HG03521 (cell line): ENCODE data around the gene C1orf198.

Experiments used
- ATAC-seq: cut with Tn5 transposase; IDR thresholded peaks from one replicate; pipeline ENCODE4 v1.9.1; 2021; ENCODE audit warnings: mild to moderate bottlenecking, moderate library complexity; ENCODE audit not compliant: unreplicated experiment

Gene C1orf198

DNA sequence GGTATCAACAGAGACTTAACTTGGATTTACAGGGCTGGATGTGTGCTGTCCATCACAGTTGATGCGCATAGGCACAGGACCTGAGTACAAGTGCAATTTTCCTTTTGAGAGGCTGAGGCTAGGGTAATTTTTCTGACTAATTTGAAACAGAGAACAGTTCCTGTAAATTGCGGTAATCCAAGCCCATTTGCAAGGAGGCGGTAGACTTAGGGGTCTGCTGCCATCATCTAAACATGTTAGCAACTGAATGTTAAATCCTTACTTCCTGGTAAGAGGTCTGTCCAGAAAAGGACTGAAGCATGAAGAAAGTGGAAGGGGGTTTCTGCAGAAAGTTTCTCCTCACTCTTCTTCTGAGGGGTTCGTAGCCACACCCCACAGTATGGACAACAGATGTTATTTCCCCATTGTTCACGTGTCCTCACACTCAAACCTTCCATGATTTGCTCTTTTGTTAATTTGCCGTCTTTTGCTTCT lies 23.7 kb upstream of the C1orf198 start:
- no peak for ATAC-seq

DNA sequence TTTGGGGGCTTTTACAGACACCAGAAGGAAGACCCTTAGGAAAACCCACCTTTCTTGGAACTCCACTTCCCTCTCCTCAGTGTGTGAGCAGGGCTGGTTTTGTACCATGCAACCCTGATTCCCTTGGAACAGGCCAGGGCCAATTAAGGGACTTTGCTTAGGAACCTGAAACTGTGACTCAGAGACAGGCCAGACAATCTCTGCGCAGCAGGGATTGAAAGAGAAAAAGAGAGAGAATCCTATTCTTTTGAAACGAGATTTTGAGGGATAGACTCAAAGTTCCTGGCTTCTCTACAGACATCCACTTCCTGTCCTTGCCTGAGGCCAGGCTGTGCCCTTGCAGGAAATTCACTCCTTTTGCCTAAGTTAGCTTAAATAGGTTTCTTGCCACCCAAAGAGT lies 23.1 kb upstream of the C1orf198 start:
- no peak for ATAC-seq

DNA sequence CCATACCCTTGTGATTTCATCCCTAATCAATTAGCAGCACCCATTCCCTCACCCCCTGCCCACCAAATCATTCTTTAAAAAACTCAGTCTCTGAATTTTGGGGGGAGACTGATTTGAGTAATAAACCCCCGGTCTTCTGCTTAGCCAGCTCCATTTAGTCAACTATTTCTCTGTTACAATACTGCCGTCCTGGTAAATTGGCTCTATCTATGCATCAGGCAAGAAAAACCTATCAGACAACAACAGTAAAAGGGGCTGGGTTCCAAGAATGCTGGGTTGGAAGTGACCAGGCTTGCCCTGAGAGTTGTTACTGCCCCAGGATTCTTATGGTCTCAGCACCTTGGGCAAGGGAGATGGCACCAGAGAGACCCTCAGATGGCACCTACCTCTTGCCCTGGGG lies 16.3 kb upstream of the C1orf198 start:
- no peak for ATAC-seq

DNA sequence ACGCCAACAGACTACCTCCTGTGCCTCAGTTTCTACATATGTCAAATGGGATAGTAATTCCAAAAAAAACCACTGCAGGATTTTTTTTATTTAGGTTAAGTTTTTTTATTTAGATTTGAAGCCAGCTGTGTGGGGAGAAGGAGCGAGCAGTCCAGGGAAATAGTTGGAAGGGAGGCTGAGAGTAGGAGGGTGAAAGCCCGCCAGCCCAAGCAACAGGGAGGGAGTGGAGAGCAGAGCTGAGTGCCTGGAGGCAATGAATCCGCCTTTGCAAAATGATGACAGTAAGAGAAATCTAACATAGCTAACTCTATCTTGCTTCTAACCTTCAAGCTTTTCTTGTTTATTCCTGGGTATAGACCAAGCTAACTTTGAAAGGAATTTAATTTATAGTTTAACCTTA lies 15.6 kb upstream of the C1orf198 start:
- ATAC-seq, result no peak

DNA sequence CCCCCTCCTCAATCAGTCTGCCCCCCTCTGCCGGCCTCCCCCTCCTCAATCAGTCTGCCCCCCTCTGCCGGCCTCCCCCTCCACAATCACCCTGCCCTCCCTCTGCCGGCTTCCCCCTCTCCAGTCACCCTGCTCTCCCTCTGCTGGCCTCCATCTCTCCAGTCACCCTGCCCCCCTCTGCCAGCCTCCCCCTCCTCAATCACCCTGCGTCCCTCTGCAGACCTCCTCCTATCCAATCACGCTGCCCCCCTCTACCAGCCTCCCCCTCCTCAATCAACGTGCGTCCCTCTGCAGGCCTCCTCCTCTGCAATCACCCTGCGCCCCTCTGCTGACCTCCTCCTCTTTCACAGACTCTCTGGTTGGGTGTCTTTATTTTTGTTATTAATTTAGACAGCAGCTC lies 11.5 kb upstream of the C1orf198 start:
- no peak for ATAC-seq

DNA sequence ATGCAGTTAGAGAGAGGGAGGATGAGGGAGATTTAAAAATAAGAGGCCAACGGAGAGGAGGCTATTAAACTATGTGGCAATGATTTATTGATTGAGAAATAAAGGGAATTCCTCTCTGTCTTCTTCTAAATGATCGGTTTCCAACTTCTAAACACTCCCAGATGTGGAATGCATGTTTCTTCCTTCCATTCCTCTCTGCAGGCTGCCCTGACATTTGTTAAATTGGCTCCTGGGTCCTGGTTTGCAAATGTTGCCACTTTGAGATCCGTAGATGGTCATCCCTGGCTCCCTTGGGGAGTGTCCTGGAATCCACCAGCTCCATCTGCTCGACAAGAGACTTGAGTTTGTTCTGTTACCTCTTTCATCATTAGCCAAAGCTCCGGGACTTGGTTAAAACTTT lies 10.3 kb upstream of the C1orf198 start:
- ATAC-seq, result no peak

DNA sequence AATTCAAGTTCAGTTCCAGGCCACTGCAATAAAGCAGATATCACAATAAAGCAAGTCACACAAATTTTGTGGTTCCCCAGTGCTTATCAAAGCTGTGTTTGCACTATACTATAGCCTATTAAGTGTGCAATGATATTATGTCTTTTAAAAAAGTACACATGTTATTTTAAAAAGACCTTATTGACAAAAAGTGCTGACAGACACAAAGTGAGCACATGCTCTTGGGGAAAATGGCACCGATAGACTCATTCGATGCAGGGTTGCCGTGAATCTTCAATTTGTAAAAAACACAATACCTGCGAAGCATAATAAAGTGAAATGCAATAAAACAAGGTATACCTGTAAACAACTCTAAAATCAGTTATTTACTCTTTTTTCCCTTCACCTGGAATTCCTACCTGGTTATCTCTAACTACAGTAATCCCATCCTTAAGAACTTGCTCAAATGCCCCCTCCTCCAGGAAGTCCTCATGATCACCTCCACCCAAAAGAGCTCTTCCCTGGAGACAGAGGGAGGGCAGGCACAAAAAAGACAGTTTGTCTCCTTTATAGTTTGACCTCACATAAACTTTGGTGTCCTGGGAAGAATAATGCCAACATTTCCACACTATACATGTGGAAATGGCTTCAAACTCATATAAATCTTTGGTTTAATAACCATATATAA lies 9.7 kb upstream of the C1orf198 start:
- ATAC-seq, result no peak

DNA sequence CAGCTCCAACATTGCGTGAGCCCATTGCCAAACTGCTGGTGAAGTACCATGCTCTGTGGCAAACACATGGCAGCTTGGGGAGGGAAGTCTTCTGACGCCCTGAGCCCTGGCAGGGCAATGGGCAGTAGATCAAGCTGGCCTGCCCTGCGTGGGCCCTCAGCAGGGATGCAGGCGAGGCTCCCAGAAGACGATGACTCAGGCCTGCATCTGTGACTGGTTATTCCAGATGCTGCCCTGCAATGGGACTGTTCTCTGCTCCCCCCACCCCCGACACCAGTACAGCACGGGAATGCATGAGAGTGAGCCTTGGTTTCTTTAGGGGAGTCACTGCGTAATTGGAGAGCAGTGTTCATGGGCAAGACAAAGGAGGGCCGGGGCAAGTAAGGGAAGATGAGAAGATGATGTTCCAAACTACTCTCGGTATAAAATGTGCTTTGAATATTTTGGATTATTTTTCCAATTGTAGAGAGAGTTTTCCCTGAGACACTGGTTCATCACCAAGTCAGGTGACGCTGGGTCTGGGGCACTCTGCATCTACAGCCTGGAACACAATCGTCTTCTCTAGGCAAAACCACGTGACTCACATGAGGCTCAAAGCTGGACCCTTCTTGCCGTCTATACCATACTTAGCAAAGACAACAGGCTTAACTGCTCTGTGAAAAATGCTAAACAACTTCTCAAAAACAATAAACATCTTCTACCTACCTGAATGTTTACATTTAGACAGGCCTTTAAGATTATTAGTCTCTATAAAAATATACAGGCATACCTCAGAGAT lies 9.0 kb upstream of the C1orf198 start:
- ATAC-seq, result no peak

DNA sequence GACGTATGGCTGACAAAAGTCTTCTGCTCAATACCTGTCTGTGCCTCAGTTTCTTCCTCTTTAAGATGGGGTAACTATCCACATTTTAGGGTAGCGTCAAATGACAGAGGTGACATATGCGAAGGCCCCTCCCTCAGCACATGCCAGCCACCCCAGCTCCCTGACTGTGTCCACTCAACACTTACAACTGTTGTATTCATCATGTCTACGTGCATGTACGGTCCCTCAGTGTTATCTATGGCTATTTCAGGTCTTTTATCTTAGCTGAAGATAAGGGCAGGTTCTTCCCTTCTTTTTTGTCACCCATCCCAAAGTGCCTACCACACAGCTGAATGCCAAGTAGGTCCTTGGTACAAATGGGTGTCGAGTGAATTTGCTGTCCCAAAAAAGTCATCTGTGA lies 8.3 kb upstream of the C1orf198 start:
- no peak for ATAC-seq

DNA sequence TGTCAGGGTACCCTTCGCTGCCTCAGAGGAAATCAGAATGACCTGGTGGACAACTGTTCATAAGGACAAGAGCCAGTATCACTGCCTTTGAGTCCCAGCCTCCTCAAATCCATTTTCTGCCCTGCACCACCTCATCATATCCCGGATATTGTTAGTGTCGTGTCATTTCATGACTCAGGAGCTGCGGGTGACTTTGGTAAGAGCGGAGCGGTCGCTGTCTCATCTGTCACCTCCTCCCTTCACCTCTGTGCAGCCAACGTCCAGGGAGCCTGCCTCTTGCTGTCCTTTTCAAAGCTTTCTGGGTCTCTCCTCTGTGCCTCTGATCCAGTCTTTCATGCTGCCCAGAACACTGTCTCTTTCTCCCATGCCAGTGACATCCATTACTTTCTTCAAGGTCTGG lies 7.0 kb upstream of the C1orf198 start:
- ATAC-seq, result no peak

DNA sequence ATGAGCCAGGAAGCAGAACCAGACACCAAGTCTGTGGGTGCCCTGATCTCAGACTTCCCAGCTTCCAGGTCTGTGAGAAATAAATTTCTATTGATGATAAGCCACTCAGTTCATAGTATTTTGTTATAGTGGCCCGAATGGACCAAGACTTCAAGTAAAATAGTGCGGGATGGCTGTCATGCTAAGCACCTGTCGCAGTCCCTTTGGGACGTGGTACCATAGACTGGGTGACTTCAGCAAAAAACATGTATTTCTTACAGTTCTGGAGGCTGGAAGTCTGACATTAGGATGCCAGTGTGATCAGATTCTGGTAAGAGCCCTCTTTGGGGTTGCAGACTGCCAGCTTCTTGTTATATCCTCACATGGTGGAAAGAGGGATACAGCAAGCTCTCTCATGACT lies 2.6 kb upstream of the C1orf198 start:
- no peak for ATAC-seq

DNA sequence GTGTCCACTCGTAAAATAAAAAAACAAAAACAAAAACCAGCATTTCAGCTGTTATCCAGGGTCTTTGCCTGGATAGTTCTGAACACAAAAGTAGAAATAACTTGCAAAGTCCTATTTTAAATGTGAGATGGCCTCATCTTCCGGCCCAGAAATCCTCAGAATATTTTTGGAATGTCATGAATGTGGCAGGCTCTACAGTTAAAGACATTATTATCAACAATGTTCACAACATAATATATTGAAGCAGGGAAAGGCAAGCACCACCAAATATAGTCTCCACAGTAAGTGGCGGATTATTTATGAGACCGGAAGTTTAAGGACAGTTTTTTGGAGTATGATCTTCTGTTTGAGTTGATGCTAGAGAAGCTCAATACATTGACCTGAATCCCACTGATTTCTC lies 1.2 kb upstream of the C1orf198 start:
- ATAC-seq, result no peak

DNA sequence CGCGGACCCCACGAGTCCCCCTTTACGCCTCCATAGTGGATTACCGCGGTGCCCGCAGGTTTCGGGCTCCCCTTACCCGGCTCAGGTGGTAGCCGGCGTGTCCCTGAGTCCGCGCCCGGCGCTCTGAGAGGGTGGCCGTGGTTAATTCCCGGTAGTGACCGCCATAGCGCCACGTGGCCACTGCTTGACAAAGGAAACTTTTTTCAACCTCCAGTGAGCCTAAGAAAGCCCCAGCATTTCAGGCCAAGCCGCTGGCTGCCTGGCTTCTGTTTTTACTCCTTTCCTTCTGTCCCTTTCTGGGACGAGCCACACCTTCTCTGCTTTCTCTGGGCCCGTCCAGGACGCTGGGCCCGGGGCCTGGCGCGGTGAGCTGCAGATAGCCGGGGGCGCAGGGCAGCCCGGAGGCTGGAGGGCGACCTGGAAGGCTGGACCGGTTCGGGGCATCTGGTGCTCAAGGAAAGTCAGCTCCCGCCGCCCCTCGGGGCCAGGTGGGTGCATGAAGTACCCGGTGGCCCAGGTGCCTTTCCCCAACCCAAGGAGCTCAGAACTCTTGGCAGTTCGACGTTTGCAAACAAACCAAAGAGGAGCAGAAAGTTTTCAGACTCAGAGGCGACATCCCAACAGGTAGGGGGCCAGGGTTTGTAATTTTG lies 540 bp upstream of the C1orf198 start:
- peak; percentile 24 for ATAC-seq

DNA sequence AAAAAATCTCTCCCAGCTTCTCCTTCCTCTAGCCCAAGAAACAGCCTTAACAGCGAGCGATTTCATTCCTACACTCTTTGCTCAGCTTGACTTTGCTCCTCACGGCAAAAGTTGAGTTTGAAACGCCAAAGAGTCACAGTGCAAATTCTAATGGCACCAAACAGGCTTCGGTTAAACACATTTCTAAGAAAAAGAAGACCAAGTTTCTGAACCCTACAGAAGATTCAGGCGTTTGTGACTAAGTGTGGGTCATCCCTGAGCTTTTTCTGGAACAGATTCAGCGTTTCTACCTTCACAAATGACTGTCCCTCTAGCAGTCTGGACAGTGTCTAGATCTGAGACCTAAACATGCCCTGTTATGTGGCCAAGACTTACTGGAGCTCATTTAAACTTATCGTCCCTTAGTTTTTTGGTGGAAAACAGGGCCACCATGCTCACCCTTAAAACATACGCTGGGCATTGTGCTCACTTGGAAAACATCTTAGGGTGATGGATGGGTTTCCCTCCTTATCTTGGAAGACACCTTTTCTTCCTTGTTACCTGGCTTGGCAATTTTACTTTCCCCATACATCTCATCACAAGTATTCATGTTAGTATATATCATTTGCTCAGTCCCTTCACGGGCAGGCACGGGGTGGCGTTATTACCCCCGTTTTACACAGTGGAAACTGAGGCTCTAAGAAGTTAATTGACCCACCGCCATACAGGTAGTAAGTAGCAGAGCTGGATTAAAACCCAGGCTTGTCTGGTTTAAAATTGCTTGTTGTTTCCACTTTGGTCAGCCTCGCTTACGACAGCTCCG lies 1.0 kb downstream of the C1orf198 start:
- ATAC-seq, result no peak

DNA sequence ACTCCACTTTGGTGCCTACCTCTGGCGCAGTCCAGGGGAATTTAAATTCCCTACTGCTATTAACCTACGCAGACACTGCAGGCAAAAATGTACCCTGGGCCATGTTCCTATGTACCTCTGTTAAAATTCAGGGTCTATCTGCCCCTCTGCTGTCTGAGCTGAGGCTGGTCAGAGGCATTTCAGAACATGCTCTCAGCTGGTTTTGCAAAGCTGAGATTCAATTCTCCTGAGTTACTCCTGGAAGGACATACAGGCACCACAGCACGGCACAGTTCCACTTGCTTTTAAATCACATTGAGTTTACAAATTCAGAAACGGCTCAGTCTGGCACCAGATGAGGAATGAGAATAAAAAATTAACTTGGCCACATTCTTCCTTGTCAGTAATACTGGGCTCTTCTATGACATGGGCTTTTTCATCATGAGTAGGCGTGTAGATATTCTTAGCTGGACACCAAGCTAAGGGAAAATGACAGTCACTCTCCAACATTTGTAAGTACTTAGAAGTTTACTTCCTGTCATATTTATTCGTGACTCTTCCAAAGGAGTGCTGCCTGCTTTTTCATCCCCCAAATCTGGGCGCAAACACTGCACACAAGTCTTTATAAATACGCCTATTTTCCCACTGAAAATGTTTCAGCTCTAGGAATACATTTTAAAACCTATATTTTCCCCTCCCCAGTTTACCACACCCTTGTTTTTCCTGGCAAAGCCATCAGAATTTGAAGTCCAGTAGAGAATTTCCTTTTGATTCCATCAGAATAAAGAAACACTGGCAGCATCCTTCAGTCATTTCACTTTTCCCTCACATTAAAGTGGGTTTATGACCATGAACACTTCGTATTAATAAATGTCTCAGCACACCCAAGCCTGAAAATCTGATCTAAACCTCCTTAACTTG lies 1.9 kb downstream of the C1orf198 start:
- no peak for ATAC-seq

DNA sequence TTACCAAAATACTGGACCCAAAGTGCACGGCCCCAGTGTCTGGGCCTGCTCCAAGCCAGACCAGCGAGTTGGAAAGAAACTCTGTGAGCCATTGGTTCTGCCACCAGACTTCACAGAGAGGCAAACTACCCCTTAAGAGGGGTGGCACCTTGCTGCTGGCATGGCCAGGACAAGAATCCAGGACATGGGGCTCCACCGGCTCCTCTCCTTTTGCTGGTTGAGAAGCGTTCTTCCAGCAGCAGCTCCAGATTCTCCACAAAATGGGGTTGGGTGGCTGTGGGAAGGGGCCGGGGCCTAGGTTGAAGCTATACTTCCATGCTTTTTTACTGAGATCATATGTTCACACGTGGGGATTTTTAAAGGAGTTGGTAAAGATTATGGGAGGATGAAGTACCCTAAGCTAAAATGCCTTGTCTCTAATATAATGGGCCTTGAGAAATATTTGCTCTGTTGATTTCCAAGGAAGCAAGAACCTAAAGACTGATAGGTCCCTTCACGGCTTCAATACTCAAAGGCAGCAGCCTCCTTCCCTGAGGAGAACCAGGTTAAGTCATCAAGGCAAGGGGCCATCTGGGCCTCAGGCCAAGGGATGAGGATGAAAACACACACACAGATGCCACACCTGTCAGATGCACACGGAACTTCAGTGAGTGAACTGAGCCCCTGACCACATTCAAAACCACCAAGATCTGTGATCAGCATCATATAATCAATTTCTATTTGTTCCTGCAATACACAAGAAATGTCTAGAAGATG lies 3.1 kb downstream of the C1orf198 start:
- ATAC-seq, result no peak

DNA sequence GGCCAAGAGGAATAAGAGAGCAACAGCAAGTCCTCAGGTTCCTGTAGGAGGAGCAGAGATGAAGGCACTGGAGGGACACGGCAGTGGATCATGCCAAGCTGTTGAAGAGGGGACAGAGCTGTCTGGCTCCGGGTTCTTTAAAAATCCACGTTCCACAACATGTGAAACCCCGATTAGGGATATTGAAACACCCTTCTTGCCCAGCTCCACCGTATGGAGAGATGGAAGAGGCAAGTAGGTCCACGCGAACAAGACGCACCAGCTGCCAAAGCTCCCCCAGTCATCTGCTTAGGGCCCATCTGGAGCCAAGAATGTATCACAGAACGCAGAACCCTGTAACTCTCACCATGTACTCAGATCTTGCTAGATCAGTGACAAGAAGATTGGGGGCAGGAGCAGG lies 3.9 kb downstream of the C1orf198 start:
- ATAC-seq, result no peak

DNA sequence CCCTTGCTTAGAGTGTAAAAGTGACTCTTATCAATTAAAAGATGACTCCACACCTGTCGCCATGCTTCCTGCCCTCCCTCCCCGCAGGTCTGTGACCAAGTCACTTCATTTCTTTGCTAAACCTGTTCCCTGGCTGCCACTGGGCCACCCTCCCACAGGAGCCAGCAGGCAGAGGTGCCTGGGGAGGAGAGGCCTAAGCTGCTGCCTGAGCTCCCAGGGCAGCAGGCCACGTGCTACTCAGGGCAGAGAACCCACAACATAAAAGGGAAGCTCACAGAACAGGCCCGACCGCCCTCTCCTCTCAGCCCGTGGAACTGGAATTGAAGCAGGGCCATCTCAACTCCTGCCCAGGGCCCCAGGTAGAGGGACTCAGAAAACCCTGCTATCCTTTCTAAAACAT lies 4.9 kb downstream of the C1orf198 start:
- ATAC-seq, result no peak

DNA sequence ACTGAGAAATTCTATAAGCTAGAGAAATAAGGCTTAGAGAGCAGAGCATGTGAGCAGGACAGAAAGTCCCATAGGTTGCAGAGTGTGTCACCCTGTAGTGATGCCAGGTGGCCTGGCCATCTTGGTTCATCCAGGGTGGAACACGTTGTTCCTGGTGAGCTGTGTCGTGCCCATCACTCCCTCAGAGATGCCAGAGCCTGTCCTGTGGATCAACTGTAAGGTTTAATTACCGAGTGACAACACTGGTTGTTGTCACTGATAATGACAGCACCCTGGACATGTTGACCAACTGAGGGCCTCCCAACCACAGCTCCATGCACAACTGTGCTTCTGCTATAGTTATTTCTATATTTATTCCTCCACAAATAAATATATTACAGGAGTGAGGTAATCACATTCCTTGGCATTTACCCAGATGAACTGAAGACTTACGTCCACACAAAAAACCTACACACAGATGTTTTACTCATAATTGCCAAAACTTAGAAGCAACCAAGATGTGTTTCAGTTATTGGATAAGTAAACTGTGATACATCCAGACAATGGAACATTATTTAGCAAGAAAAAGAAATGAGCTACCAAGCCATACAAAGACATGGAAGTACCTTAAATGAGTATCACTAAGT lies 6.2 kb downstream of the C1orf198 start:
- no peak for ATAC-seq
